HG03432 (cell line): Measurements from ENCODE around the gene LUC7L2.
"Not testable (repeated sequence)": the region's sequence is repeated elsewhere in the genome, so short reads cannot be mapped to it uniquely, and the experiment has no call there.

ENCODE experiments used
- ATAC-seq: cut with Tn5 transposase; IDR thresholded peaks from one replicate; pipeline ENCODE4 v1.9.1; 2021; ENCODE audit warnings: mild to moderate bottlenecking, moderate library complexity; ENCODE audit not compliant: unreplicated experiment

The LUC7L2 gene

DNA sequence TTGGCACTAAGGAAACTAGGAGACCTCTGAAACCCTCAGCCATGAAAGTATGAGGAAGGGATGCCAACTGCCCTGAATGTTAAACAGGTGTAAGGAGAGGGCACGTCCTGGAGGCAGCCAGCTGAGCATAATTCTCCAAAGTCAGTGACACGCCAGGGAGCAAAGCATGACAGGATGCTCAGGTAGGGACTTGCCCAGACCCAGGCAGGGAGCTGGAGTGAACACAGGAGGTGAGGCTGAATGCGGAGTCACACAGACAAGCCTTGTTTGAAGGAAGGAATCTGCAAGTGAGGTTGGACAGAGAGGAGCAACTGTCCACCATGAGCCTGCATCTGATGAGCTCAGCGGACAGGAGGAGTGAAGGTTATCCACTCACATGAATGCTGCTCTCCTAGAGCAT lies 82.3 kb downstream of the LUC7L2 start:
- no peak for ATAC-seq

DNA sequence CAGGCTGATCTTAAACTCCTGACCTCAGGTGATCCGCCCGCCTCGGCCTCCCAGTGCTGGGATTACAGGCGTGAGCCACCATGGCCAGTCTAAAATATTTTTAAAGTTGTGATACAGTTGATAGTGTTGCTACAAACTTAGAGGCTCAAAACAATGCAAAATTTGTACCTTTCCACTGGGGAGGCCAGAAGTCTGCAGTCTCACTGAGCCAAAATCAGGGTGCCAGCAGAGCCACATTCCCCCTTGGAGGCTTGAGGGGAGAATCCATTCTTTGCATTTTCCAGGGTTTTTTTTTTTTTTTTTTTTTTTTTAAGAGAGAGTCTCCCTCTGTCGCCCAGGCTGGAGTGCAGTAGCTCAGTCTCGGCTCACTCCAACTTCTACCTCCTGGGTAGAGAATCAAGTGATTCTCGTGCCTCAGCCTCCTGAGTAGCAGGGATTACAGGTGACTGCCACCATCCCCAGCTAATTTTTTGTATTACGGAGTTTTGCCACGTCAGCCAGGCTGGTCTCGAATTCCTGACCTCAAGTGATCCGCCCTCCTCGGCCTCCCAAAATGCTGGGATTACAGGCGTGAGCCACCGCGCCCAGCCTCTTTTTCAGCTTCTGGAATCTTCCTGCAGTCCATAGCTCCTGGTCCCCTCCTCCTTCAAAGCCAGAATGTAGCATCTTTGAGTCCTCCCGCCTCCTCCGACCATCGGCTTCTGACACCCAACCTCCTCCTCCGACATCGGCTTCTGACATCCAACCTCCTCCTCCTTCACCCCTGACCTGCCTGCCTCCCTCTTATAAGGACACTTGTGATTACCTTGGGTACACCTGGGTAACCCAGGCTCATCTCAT lies 86.6 kb downstream of the LUC7L2 start:
- ATAC-seq, result no peak

DNA sequence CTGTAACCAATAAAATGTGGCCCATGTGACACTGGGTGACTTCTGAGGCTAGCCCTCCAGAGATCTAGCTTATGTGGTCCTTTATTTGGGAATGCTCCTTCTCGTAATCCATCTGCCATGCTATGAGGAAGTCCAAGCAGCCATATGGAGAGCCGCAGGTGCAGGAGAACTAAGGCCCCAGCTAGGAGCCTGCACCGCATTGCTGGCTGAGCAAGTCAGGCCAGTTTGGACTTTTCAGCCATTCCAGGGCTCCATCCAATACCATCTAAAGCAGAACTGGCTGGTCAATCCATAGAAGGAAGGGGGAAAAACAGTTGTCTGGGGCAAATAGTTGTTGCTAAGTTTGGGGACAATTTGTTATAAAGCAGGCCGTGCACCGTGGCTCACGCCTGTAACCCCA lies 91.2 kb downstream of the LUC7L2 start:
- no peak for ATAC-seq

DNA sequence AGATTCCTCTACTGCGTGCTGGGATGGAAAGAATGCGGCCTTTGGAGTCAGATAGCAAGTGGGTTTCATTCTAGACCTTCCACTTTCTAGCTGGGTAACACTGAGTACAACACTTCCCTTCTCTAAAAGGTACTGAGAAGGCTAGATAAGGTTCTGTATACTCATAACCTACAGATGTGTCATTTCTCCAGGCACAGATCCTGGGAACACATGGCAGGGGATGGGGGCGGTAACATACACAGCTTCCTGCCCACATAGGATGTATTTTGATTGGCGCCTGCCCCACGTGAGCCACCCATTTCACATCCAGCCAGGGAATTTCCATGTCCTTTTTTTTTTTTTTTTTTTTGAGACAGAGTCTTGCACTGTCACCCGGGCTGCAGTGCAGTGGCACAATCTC lies 91.9 kb downstream of the LUC7L2 start:
- ATAC-seq, result no peak

DNA sequence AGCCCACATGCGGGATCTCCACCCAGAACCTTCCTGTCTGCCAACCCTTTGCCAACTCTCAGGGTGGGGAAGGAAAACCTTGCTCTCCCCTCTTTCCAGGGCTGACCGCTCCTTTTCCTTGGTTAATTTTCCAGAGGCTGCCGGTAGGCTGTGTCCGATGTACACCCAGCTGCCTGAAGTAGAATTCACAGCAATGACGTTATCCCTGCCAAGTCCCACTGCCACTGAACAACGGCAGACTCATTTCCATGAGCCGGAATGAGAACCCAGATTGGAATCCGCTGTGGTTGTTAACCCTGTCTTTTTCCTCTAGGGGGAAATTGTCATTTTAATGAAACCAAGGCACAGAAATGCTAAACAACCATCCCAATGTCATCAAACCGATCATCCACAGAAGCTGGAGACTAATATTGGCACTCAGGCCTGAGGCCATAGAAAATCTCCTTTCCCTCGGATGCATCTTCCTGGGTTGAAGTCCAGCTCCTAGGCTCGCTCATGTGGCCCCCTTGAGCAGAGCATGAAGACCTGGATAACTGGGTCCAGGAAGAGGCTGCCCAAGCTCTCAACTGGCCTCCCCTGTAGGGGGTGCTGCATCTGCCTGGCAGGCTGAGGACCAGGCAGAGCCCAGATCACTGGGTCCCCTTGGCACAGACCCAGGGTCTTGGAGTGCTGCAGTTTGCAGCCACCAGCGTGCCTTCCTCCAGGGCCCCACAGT lies 93.4 kb downstream of the LUC7L2 start:
- no peak for ATAC-seq

DNA sequence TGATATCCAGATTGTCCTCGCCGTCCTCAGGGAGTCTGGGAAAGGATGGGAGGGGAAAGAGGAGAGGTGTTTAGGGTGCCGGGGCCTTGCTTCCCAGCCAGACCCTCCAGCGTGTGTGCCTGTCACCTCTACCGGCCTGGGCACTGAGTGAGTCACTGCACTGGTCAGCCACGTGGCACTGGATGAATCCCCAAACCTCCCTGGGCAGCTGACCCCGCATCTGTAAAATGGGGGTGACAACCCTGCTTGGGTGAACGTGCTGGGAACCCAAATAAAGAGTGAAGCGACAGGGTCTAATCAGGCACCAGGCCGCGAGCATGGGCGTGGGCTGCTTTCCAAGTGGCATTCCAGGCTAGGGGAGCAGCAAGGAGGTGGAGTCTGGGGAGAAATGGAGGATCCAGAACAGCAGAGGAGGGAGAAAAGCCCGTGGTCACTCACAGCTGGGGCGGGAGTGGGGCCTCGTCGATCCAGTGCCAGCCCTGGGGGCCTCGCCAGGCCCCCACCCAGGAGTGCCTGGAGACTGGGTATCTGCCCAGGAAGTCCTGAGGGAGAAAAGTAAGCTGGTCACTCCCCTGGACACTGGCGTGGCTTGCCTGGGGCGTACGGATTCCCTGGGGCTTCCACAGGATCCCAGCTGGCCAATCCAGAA lies 94.1 kb downstream of the LUC7L2 start:
- ATAC-seq, result no peak

DNA sequence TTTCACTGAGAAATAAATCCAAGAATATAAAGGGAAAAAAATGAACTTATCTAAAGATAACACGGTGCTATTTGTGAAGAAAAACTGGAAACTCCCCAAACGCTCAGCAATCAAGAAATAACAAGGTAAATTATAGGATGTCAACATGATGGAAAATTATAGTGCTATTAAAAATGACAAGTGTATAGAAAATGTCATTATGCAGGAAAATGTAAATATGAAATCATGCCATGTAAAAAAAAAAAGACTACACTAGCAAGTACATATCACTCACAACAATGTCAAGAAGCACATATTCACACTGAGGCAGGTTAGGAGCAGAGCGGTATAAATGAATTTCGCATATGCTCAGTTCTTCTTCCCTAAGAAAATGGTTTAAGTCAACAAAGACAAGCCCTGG lies 96.1 kb downstream of the LUC7L2 start:
- ATAC-seq, result no peak

DNA sequence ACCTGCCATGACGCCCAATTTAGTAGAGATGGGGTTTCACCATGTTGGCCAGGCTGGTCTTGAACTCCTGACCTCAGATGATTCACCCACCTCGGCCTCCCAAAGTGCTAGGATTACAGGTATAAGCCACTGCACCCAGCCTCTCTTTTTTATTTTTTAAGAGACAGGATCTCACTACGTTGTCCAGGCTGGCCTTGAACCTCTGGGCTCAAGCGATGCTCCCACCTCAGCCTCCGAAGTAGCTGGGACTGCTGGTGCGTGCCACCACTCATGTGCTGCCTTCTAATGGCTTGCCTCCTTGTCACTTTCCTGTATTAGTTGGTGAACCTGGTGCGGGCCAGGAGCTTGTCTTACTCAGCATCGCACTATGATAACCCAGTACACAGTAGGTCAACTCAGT lies 96.8 kb downstream of the LUC7L2 start:
- no peak for ATAC-seq

DNA sequence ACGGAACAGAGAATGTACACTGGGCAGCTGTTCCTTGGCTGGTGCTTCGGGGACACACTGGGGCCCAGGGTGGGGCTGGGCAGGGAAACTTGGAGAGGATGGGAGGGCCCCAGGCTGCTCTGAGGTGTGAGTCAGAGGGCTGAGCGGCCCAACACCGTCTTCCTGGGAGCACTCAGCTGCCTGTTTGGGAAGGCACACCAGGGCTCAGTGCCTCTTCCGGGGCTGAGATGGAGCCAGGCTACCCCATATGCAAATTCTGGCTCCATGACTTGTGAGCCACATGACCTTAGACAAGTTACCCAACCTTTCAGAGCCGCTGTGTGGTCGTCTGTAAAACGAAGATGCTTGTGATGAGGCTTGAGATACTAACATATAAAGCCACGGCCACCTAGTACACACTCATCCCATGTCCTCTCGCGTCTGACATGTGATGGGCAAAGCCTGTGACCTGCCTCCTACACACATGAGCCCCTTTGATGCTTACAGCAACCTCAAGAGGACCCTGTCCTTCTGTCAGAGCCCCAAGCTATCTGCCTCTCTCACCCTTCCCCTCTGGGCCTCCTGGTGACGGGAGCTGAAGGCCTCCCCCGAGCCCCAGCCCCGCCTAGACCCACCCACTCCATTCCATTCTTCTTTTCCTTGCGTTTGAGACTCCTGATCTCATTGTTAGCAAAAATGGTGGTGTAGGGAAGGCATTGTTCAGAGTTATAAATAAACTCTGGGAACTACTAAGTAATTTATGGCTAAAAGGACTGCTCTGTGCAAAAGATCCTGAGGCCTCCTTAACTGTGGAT lies 97.7 kb downstream of the LUC7L2 start:
- no peak for ATAC-seq

DNA sequence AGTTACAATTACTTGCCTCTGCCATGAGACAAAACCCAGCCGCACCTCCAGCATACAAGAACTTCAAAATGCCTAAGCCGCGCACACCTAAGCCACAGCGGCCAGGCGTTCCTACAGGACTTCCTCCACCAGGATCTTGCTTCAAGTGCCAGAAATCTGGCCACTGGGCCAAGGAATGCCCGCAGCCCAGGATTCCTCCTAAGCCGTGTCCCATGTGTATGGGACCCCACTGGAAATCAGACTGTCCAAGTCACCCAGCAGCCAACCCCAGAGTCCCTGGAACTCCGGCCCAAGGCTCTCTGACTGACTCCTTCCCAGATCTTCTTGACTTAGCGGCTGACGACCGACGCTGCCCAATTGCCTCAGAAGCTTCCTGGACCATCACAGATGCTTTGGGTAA lies 103.7 kb downstream of the LUC7L2 start:
- ATAC-seq, result not testable (repeated sequence)

DNA sequence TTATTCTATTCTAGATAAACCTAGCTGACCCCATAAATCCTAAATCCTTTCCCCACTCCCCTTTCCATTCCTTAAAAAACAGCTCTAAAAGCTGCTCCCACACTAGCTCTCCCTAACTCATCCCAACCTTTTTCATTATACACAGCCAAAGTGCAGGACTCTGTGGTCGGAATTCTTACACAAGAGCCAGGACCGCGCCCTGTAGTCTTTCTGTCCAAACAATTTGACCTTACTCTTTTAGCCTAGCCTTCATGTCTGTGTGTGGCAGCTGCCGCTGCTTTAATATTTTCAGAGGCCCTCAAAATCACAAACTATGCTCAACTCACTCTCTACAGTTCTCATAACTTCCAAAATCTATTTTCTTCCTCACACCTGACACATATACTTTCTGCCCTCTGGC lies 104.8 kb downstream of the LUC7L2 start:
- ATAC-seq, result not testable (repeated sequence)

DNA sequence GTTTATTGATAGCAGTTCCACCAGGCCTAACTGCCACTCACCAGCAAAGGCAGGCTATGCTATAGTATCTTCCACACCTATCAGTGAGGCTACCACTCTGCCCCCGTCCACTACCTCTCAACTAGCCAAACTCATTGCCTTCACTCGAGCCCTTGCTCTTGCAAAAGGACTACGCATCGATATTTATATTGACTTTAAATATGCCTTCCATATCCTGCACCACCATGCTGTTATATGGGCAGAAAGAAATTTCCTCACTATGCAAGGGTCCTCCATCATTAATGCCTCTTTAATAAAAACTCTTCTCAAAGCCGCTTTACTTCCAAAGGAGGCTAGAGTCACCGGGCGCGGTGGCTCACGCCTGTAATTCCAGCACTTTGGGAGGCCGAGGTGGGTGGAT lies 105.4 kb downstream of the LUC7L2 start:
- ATAC-seq, result not testable (repeated sequence)

DNA sequence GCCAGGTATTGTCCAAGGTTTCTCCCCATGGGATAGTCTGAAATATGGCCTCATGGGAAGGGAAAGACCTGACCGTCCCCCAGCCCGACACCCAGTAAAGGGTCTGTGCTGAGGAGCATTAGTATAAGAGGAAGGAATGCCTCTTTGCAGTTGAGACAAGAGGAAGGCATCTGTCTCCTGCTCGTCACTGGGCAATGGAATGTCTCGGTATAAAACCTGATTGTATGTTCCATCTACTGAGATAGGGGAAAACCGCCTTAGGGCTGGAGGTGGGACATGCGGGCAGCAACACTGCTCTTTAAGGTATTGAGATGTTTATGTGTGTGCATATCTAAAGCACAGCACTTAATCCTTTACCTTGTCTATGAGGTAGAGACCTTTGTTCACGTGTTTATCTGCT lies 108.0 kb downstream of the LUC7L2 start:
- ATAC-seq, result not testable (repeated sequence)

DNA sequence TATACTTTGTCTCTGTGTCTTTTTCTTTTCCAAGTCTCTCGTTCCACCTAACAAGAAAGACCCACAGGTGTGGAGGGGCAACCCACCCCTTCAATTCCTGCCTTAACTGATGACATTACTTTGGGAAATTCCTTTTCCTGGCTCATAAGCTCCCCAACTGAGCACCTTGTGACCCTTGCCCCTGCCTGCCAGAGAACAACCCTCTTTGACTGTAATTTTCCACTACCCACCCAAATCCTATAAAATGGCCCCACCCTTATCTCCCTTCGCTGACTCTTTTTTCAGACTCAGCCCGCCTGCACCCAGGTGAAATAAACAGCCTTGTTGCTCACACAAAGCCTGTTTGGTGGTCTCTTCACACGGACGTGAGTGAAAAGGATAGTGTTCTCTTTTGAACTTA lies 108.6 kb downstream of the LUC7L2 start:
- not testable (repeated sequence) for ATAC-seq

DNA sequence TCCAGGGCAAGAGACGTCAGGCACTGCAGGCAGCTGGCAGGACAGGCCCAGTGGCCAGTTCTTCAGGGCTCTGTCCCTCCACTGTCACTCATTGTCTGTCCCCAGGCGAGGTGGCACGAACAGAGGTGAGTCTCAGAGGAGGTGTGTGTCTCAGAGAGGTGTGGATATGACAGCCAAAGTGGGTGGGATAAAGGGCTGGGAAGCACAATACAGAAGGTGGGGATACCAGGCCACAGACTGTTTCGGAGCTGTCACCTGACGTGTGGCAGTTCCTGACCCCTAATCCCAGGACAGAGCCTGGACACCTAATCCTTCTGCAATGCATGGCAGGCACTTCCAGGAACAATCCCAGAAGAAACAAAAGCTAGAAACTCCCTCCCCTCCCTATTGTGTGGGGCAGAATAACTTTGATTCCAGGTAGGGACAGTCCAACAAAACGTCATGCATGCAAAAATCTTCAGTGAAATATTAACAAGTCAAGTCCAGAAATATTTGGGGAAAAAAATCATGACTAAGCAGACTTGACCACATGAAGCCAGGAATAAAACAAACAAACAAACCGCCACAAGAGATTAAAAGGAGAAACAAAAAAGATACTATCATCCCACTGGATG lies 112.2 kb downstream of the LUC7L2 start:
- ATAC-seq, result no peak
